Breast epithelium (tissue), 3 donors: Measurements from ENCODE around the gene ZNF747.
A peak's percentile ranks its signal among the peaks of the same experiment; 100 is the strongest.

ENCODE experiments used
- POLR2A ChIP-seq: fragments of 450-650 bp; IDR thresholded peaks from one replicate; pipeline ENCODE4 v1.6.1; 2016; ENCODE audit warnings: antibody characterized with exemption, mild to moderate bottlenecking, moderate library complexity
- POLR2AphosphoS5 ChIP-seq, 3 donors: sonication (generic); formaldehyde crosslinking; IDR thresholded peaks; one replicate each; pipeline ENCODE4 v1.6.1; 2017; ENCODE audit warnings: antibody characterized with exemption in 3 of 3
- TF ChIP-seq, protein P1 (sequence below), 3 donors: fragments of 450-650 bp; IDR thresholded peaks; one replicate each; pipeline ENCODE4 v1.5.1; 2016 to 2017; ENCODE audit warnings: antibody characterized with exemption in 3 of 3, mild to moderate bottlenecking in 3 of 3, moderate library complexity in 3 of 3

DNA sequence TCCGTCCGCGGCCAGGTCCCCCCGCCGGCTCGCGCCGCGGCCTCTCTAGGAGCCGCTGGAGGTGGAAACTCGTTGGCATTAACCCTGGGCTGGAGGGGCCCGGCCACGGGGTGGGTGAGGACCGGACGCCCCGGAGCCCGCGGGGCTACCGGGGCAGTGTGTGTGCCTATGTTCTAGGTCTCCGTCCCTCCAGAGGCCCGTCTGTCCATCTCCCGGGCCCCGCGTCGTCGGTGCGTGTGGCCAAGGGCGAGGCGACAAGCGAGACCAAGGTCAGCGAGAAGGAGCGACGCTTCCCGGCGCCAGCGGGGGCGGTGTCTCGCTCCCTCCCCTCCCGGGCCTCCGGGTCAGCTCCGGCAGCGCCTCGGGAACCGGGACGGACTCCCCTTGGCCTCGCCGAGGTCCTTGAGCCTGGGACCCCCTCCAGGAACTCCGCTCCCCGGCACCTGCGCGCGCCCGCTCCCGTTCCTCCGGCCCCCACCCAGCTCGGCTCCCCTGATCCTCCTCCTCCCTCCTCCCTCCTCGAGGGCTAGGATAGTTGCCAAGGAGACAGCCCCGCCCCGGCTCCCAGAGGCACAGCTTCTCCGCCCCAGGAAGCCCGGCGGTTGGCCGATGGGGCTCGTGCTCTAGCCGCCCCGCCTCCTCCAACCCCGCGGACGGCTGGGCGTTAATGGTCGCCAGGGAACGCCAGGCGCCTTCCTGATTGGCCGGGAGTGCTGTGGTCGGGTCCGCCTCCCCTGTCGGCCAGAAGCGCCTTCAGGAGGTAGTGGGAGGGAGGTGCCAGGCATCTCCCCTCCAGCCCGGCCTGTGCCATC, 7.6 kb downstream of the ZNF747 start:
- peak in 2 of 3 donors; percentile 66 to 71 for TF ChIP-seq POLR2AphosphoS5 (IDR thresholded peaks at IDR 0.05)
- TF ChIP-seq, protein P1, sequence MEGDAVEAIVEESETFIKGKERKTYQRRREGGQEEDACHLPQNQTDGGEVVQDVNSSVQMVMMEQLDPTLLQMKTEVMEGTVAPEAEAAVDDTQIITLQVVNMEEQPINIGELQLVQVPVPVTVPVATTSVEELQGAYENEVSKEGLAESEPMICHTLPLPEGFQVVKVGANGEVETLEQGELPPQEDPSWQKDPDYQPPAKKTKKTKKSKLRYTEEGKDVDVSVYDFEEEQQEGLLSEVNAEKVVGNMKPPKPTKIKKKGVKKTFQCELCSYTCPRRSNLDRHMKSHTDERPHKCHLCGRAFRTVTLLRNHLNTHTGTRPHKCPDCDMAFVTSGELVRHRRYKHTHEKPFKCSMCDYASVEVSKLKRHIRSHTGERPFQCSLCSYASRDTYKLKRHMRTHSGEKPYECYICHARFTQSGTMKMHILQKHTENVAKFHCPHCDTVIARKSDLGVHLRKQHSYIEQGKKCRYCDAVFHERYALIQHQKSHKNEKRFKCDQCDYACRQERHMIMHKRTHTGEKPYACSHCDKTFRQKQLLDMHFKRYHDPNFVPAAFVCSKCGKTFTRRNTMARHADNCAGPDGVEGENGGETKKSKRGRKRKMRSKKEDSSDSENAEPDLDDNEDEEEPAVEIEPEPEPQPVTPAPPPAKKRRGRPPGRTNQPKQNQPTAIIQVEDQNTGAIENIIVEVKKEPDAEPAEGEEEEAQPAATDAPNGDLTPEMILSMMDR (IDR thresholded peaks at IDR 0.05), result peak; percentile 40 to 54 (median 53)
- peak; percentile 4 for TF ChIP-seq POLR2A
